ENCODE data around the gene MYO9B. TPM values are rescaled to one million over a fixed set of nuclear protein-coding genes. Genes with fewer than 3 reads are reported as not detected.

MYO9B gene
- total RNA-seq, 1 experiment from 2014 or later, result 74.6 TPM

DNA sequence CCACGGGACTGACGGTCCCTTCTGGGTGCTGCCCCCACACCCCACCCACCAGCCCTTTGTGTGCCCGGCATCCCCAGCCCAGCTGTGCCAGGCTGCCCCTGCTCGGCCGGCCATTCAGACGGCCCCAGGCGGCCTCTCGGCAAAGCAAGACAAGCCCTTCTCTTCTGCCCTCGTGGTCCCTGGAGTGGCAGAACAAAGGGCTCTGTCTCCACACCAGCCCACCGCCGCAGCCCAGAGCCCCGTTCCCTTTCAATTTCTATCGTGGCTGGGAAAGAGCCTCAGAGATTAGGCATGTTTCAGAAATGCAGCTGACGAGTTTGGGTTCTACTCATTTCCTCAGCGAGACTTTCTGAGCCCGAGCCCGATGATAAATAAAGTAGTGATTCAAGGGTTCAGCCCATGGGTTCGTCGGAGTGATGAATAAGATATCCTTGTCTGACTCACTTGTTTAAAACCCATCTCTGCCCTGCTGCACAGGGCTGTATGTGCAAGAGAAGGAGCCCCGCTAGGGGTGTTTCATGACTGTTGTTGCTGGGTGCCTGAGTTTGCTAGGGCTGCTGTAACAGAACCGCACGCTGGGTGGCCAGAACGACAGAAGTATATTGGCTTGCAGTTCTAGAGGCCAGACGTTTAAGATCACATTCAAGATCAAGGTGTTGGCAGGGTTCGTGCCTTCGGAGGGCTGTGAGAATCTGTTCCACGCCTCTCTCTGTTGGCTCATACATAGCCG is 4.3 kb downstream of the MYO9B start:
- CTCF ChIA-PET, result no interaction called here
- Histone ChIP-seq H2AFZ (ENCODE audit: low read depth, low read length, poor library complexity, severe bottlenecking) (no peak overlapping the region), H4K20me1 (ENCODE audit: insufficient read depth) (no peaks in the 10 kb centered on the region), H3K36me3 (ENCODE audit: control insufficient read depth in 1 of 2, insufficient read depth in 2 of 2, low read length in 2 of 2) (no peaks in the 10 kb centered on the region; a peak in 1 of 4 replicates), H3K9ac (ENCODE audit: low read length) (peak overlapping the region; percentile 51), H3K27ac (ENCODE audit: low read depth, low read length) (peak overlapping the region; percentile 66), H3K9me3 (ENCODE audit: control insufficient read depth in 1 of 2, insufficient read depth in 1 of 2, low read depth in 1 of 2, low read length in 2 of 2) (no peaks in the 10 kb centered on the region), H3K4me3 (replicated peaks in 1 of 2; ENCODE audit: low read depth in 1 of 2, low read length in 2 of 2) (peak overlapping the region; percentile 20 to 46), H3K79me2 (ENCODE audit: insufficient read depth, low read length) (peaks cover 93% of the 10 kb centered on the region), H3K9me2 (ENCODE audit: insufficient read depth) (no peaks in the 10 kb centered on the region), H3K4me1 (ENCODE audit: control insufficient read depth in 1 of 2, insufficient read depth in 2 of 2, low read length in 2 of 2) (peaks cover 13 to 40% of the 10 kb centered on the region in 2 experiments), H3K27me3 (ENCODE audit: insufficient read depth, low read length) (no peaks in the 10 kb centered on the region), H3K4me2 (ENCODE audit: low read length) (peak overlapping the region; percentile 68)
- RAD21 ChIA-PET (ENCODE audit: low non-redundant PET in 1 of 2, low total read pairs in 2 of 2, uncharacterized antibody in 2 of 2, unreplicated experiment in 2 of 2), result no interaction called here
- TF ChIP-seq, protein P1, sequence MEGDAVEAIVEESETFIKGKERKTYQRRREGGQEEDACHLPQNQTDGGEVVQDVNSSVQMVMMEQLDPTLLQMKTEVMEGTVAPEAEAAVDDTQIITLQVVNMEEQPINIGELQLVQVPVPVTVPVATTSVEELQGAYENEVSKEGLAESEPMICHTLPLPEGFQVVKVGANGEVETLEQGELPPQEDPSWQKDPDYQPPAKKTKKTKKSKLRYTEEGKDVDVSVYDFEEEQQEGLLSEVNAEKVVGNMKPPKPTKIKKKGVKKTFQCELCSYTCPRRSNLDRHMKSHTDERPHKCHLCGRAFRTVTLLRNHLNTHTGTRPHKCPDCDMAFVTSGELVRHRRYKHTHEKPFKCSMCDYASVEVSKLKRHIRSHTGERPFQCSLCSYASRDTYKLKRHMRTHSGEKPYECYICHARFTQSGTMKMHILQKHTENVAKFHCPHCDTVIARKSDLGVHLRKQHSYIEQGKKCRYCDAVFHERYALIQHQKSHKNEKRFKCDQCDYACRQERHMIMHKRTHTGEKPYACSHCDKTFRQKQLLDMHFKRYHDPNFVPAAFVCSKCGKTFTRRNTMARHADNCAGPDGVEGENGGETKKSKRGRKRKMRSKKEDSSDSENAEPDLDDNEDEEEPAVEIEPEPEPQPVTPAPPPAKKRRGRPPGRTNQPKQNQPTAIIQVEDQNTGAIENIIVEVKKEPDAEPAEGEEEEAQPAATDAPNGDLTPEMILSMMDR (IDR thresholded peaks at IDR 0.05 in 2 of 3, conservative IDR thresholded peaks at IDR 0.05 in 1 of 3; ENCODE audit: borderline replicate concordance in 1 of 3, insufficient read depth in 1 of 3, low read depth in 2 of 3, low read length in 2 of 3), result peak in 2 of 3 experiments; percentile 34 to 41; a peak in 4 of 6 replicates
- 0 out of 2 replicates have a peak, but pooled peaks have one; percentile 24 for TF ChIP-seq MAX (IDR thresholded peaks at IDR 0.05)
- TF ChIP-seq, protein P2, sequence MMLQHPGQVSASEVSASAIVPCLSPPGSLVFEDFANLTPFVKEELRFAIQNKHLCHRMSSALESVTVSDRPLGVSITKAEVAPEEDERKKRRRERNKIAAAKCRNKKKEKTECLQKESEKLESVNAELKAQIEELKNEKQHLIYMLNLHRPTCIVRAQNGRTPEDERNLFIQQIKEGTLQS (IDR thresholded peaks at IDR 0.05), result no peak
- TF ChIP-seq SP1 (IDR thresholded peaks at IDR 0.05; ENCODE audit: low read depth), result no peak
- no peak for TF ChIP-seq EZH2 (IDR thresholded peaks at IDR 0.05)
- no peak; the same call in 1 of the 2 replicates for TF ChIP-seq JUND (IDR thresholded peaks at IDR 0.05)
- no peak for TF ChIP-seq ZFX (IDR thresholded peaks at IDR 0.05)
- TF ChIP-seq POLR2AphosphoS5 (IDR thresholded peaks at IDR 0.05; ENCODE audit: low read depth, low read length), result no peak
- TF ChIP-seq YY1 (IDR thresholded peaks at IDR 0.05; ENCODE audit: extremely low read depth, insufficient replicate concordance, low read depth, low read length), result no peak
- no peak for TF ChIP-seq EGR1 (IDR thresholded peaks at IDR 0.05; ENCODE audit: low read depth)
- TF ChIP-seq RAD21 (IDR thresholded peaks at IDR 0.05; ENCODE audit: low read depth), result peak; percentile 43
- BruUV-seq (replicated peaks), result no TSS peak
- POLR2A ChIA-PET, result interaction anchor here (1.3 kb wide), 1 partner anchor 156 kb away, joined by 3 read pairs; no protein-coding TSS in a partner anchor
- ATAC-seq (peak; percentile 59), DNase-seq (ENCODE audit: low read depth, low spot score) (peak; percentile 61)
- intact Hi-C loops (cut with micrococcal nuclease), result loop anchor here (5.0 kb wide), 1 partner anchor 147 kb away; the partner anchor contains the start of gene OCEL1

Measured in HCT116 (cell line).